ENCODE results near the gene PATL1. TPM values are rescaled to one million over a fixed set of nuclear protein-coding genes. Genes with fewer than 3 reads are reported as not detected.
"Not testable (repeated sequence)": the region's sequence is repeated elsewhere in the genome, so short reads cannot be mapped to it uniquely, and the experiment has no call there.

The PATL1 gene
- total and polyA plus RNA-seq, 12 donors: 9.0 to 30.4 (median 24.5) TPM

GRCh38 chr11:59689015-59689414 lies 20.2 kb upstream of the PATL1 start:
- ATAC-seq (no peak), DNase-seq (no peak)
- H3K36me3 ChIP-seq: peaks cover 0 to 5% (median 0%) of the 10 kb centered on the region in 9 donors
- H3K9me3 ChIP-seq: peaks cover 0 to 40% (median 12%) of the 10 kb centered on the region in 11 donors
- WGBS, 2 donors: 74 to 80% methylated on average over 3 of the region's 3 CpGs
- peaks cover 0 to 11% (median 3%) of the 10 kb centered on the region in 7 donors for H3K27me3 ChIP-seq
- no peak for TF ChIP-seq CTCF (IDR thresholded peaks at IDR 0.05)
- no peak overlapping the region for H3K27ac ChIP-seq
- intact Hi-C loops (cut with DNase I): loop anchor here in 1 of 10 donors (10.0 kb wide), 1 partner anchor 154 kb away; no protein-coding TSS in a partner anchor
- H3K4me1 ChIP-seq: no peaks in the 10 kb centered on the region
- H3K4me3 ChIP-seq: no peak overlapping the region

- intact Hi-C loops (cut with DNase I): loop anchor here in 7 of 10 donors (2.0 to 10.0 kb wide), 3 partner anchors 144 to 146 kb away; no protein-coding TSS in a partner anchor
- H3K27ac ChIP-seq, H3K4me1 ChIP-seq, H3K36me3 ChIP-seq, ATAC-seq, H3K4me3 ChIP-seq, DNase-seq: not testable (repeated sequence)
- WGBS, 2 donors: 51 to 69% methylated on average over 7 of the region's 7 CpGs
- Histone ChIP-seq H3K9me3 (peaks cover 0 to 12% (median 0%) of the 10 kb centered on the region in 11 donors), H3K27me3 (peaks cover 0 to 11% (median 8%) of the 10 kb centered on the region in 7 donors)
Measured at GRCh38 chr11:59681260-59681725, 12.5 kb upstream of the PATL1 start.

- Histone ChIP-seq H3K27me3 (peaks cover 0 to 10% (median under 1%) of the 10 kb centered on the region in 7 donors), H3K36me3 (peaks cover 0 to 5% (median 0%) of the 10 kb centered on the region in 9 donors), H3K4me3 (no peak overlapping the region), H3K4me1 (no peaks in the 10 kb centered on the region), H3K27ac (no peak overlapping the region), H3K9me3 (peaks cover 0 to 12% (median 0%) of the 10 kb centered on the region in 11 donors)
- DNase-seq (peak; percentile 28 to 42), ATAC-seq (peak; percentile 65 to 95 (median 81))
- intact Hi-C loops (cut with DNase I): loop anchor here in 8 of 10 donors (1.0 to 10.0 kb wide), 4 partner anchors 143 to 146 kb away; no protein-coding TSS in a partner anchor
- 43 to 62% methylated on average over 1 of the region's 1 CpG for WGBS, 2 donors
- peak; percentile 33 to 76 (median 67) for TF ChIP-seq CTCF (IDR thresholded peaks at IDR 0.05)
Measured at GRCh38 chr11:59680287-59681154, 11.7 kb upstream of the PATL1 start.

- DNase-seq: no peak
- Histone ChIP-seq H3K27ac (no peak overlapping the region), H3K27me3 (peaks cover 0 to 6% (median 0%) of the 10 kb centered on the region in 7 donors), H3K4me1 (no peaks in the 10 kb centered on the region), H3K4me3 (no peak overlapping the region), H3K9me3 (peaks cover 0 to 1% (median 0%) of the 10 kb centered on the region in 11 donors), H3K36me3 (no peaks in the 10 kb centered on the region)
- intact Hi-C loops (cut with DNase I): loop anchor here in 3 of 10 donors (5.0 to 10.0 kb wide), 3 partner anchors 135 to 505 kb away; partner anchors contain the start of gene DTX4 (in 1 of the 3)
- ATAC-seq: no peak
- no peak for TF ChIP-seq CTCF (IDR thresholded peaks at IDR 0.05)
Measured at GRCh38 chr11:59679347-59679746, 10.5 kb upstream of the PATL1 start.
